ENCODE results near the gene TRAK1.

The TRAK1 gene

GRCh38 chr3:42209917-42210316 lies 118.8 kb downstream of the TRAK1 start:
- DNase-seq (ENCODE audit: low read depth in 2 of 2) = no peak

- no peak for DNase-seq (ENCODE audit: low read depth in 2 of 2)
Observed at GRCh38 chr3:42210726-42211125, 119.6 kb downstream of the TRAK1 start.

- DNase-seq (ENCODE audit: low read depth in 2 of 2) = no peak
Observed at GRCh38 chr3:42213417-42213816, 122.3 kb downstream of the TRAK1 start.

GRCh38 chr3:42214064-42214463 lies 122.9 kb downstream of the TRAK1 start:
- no peak for DNase-seq (ENCODE audit: low read depth in 2 of 2)

- no peak for DNase-seq (ENCODE audit: low read depth in 2 of 2)
Observed at GRCh38 chr3:42214565-42215283, 123.6 kb downstream of the TRAK1 start.

- no peak for DNase-seq (ENCODE audit: low read depth in 2 of 2)
Observed at GRCh38 chr3:42216302-42216701, 125.1 kb downstream of the TRAK1 start.

GRCh38 chr3:42216931-42217333 lies 125.8 kb downstream of the TRAK1 start:
- no peak for DNase-seq (ENCODE audit: low read depth in 2 of 2)

GRCh38 chr3:42220436-42221121 lies 129.4 kb downstream of the TRAK1 start:
- DNase-seq (ENCODE audit: low read depth in 2 of 2) = no peak

GRCh38 chr3:42222942-42223693 lies 132.0 kb downstream of the TRAK1 start:
- no peak for DNase-seq (ENCODE audit: low read depth in 2 of 2)

GRCh38 chr3:42224178-42224577 lies 133.0 kb downstream of the TRAK1 start:
- DNase-seq (ENCODE audit: low read depth in 2 of 2) = no peak

GRCh38 chr3:42224658-42225421 lies 133.7 kb downstream of the TRAK1 start:
- DNase-seq (ENCODE audit: low read depth in 2 of 2) = no peak

GRCh38 chr3:42225486-42226363 lies 134.6 kb downstream of the TRAK1 start:
- no peak for DNase-seq (ENCODE audit: low read depth in 2 of 2)

GRCh38 chr3:42226470-42227425 lies 135.6 kb downstream of the TRAK1 start:
- DNase-seq (ENCODE audit: low read depth in 2 of 2) = no peak

GRCh38 chr3:42228796-42229195 lies 137.6 kb downstream of the TRAK1 start:
- DNase-seq (ENCODE audit: low read depth in 2 of 2) = no peak

- no peak for DNase-seq (ENCODE audit: low read depth in 2 of 2)
Observed at GRCh38 chr3:42229266-42229941, 138.2 kb downstream of the TRAK1 start.

GRCh38 chr3:42229942-42230688 lies 139.0 kb downstream of the TRAK1 start:
- DNase-seq (ENCODE audit: low read depth in 2 of 2) = no peak

- no peak for DNase-seq (ENCODE audit: low read depth in 2 of 2)
Observed at GRCh38 chr3:42230860-42231259, 139.7 kb downstream of the TRAK1 start.

GRCh38 chr3:42235532-42235931 lies 144.4 kb downstream of the TRAK1 start:
- DNase-seq (ENCODE audit: low read depth in 2 of 2) = no peak

All from activated CD8-positive, alpha-beta memory T cell treated with anti-CD3 and anti-CD28 coated beads for 4 hours (primary cell).